ENCODE results near the gene TEKTIP1. TPM values are rescaled to one million over a fixed set of nuclear protein-coding genes. Genes with fewer than 3 reads are reported as not detected.
"Not testable (repeated sequence)": the region's sequence is repeated elsewhere in the genome, so short reads cannot be mapped to it uniquely, and the experiment has no call there.

The TEKTIP1 gene
- total and polyA plus RNA-seq, 9 donors = 0.49 to 5.2 (median 3.8) TPM

DNA sequence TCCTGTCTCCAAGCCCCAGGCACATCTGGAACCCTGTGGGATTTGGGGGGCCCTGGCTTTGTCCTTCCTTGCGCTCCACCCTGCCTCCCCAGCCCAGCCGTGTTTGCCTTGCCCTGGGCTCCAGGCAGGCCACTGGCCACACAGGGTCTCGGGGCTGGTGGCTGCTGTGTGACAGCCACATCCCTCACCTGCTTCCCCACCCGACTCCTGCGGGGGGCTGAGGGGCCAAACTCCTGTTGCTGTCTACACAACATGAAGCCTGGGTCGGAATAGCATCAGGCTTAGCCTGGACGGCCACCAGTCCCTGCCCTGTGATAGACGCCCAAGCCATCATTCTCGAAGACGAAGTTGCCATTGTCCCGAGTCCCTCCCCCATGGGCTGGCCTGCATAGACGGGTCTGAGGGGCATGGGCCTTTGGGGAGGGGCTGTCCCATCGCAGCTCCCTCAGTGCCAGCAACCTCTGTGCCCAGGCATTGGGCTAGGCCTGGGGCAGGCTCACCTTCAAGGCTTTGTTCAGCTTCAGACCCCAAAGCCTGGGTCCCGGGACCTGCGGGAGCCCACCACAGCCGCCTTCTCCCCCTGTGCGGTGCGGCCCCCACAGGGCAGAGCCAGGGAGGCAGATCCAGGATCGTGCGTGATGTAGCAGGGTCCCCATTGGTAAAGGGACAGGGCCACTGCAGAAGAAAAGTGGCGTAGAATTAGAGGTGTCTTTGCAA is 15.5 kb upstream of the TEKTIP1 start:
- Histone ChIP-seq H3K27ac (ENCODE audit: low read length) (no peak overlapping the region), H3K27me3 (ENCODE audit: control insufficient read depth, insufficient read depth, low read length) (no peaks in the 10 kb centered on the region), H3K9me3 (replicated peaks; ENCODE audit: control insufficient read depth, low read depth, low read length) (no peaks in the 10 kb centered on the region), H3K4me3 (ENCODE audit: low read length) (no peak overlapping the region), H3K4me1 (ENCODE audit: control insufficient read depth, insufficient read depth, low read length) (no peaks in the 10 kb centered on the region), H3K36me3 (ENCODE audit: control insufficient read depth, insufficient read depth, low read length) (peaks cover 82% of the 10 kb centered on the region)
- DNase-seq = no peak
- 89% methylated on average over 19 of the region's 21 CpGs for WGBS (ENCODE audit: insufficient coverage)

DNA sequence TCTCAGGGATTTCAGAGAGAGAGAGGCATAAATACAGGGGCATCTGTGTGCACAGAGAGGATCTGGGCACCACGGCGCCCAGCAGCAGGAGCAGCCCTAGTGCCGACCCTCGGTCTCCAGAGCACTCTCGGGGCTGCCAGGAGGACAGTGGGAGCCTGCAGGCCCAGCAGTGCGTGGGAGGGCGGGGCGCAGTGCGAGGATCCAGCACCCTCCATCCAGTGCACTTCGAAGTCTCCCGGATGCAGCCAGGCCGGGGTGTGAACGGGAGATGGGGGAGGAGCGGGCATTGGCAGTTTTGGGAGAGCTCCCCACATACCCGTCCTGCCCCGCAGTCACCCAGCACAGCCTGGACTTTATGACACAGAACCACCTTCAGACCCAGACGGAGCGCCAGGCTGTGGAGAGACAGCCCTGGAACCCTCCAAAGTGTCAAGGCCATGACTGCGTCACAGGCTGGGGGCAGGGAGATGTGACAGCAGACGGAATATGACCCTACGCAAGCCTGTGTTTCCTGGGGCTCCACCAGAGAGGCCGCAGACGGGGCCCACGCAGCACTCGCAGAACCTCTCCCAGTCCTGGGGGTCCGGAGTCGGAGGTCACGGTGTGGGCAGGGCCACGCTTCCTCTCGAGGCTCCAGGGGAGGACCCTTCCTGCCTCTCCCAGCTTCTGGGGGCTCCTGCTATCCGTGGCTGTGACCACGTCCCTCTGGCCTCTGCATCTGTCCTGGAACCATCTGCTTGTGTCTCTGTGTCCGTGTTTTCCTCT is 14.7 kb upstream of the TEKTIP1 start:
- 86% methylated on average over 24 of the region's 33 CpGs for WGBS (ENCODE audit: insufficient coverage)
- no peaks in the 10 kb centered on the region for H3K27me3 ChIP-seq (ENCODE audit: control insufficient read depth, insufficient read depth, low read length)
- H3K4me3 ChIP-seq (ENCODE audit: low read length) = no peak overlapping the region
- no peak overlapping the region for H3K27ac ChIP-seq (ENCODE audit: low read length)
- no peak for DNase-seq
- H3K9me3 ChIP-seq (replicated peaks; ENCODE audit: control insufficient read depth, low read depth, low read length) = no peaks in the 10 kb centered on the region
- no peaks in the 10 kb centered on the region for H3K4me1 ChIP-seq (ENCODE audit: control insufficient read depth, insufficient read depth, low read length)
- H3K36me3 ChIP-seq (ENCODE audit: control insufficient read depth, insufficient read depth, low read length) = peaks cover 75% of the 10 kb centered on the region

- H3K27me3 ChIP-seq (ENCODE audit: control insufficient read depth, insufficient read depth, low read length) = no peaks in the 10 kb centered on the region
- WGBS (ENCODE audit: insufficient coverage) = 93% methylated on average over 15 of the region's 20 CpGs
- no peaks in the 10 kb centered on the region for H3K4me1 ChIP-seq (ENCODE audit: control insufficient read depth, insufficient read depth, low read length)
- no peaks in the 10 kb centered on the region for H3K9me3 ChIP-seq (replicated peaks; ENCODE audit: control insufficient read depth, low read depth, low read length)
- peaks cover 68% of the 10 kb centered on the region for H3K36me3 ChIP-seq (ENCODE audit: control insufficient read depth, insufficient read depth, low read length)
- H3K27ac ChIP-seq (ENCODE audit: low read length) = no peak overlapping the region
- DNase-seq = no peak
- no peak overlapping the region for H3K4me3 ChIP-seq (ENCODE audit: low read length)
Observed at GRCh38 chr19:3524904-3525451, 14.0 kb upstream of the TEKTIP1 start.

DNA sequence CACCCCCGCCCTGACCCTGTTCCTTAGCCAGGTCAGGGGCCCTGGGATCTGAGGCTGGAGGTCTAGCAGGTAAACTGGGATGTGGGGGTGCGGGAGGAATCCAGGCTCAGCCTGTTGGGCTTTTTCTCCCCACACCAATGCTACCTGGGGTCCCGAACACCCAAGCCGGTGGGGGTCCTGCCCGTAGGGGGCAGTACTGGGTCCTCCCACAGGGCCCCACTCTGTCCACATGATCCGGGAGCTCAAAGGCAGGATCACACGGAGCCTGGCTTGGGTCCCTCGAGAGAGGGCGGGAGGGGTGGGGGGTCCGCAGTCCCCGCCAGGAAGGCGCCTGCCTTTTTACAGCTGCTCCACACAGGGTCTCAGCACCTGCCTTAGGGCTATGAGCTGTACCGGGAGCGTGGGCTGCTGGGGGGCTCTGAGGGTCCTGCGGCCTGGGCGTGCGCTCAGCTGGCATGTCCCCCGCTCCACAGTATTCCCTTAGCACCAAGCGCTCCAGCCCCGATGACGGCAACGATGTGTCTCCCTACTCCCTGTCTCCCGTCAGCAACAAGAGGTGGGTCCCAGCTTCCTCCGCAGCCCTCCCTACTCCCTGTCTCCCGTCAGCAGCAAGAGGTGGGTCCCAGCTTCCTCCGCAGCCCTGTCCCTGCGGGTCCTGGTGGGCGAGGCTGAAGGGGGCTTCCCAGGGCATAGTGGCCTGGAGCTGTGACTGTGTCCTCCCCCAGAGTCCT is 12.3 kb upstream of the TEKTIP1 start:
- no peak for DNase-seq
- Histone ChIP-seq H3K4me1 (ENCODE audit: control insufficient read depth, insufficient read depth, low read length) (no peaks in the 10 kb centered on the region), H3K36me3 (ENCODE audit: control insufficient read depth, insufficient read depth, low read length) (peaks cover 71% of the 10 kb centered on the region), H3K4me3 (ENCODE audit: low read length) (no peak overlapping the region), H3K9me3 (replicated peaks; ENCODE audit: control insufficient read depth, low read depth, low read length) (no peaks in the 10 kb centered on the region), H3K27ac (ENCODE audit: low read length) (no peak overlapping the region), H3K27me3 (ENCODE audit: control insufficient read depth, insufficient read depth, low read length) (no peaks in the 10 kb centered on the region)
- 95% methylated on average over 22 of the region's 28 CpGs for WGBS (ENCODE audit: insufficient coverage)

DNA sequence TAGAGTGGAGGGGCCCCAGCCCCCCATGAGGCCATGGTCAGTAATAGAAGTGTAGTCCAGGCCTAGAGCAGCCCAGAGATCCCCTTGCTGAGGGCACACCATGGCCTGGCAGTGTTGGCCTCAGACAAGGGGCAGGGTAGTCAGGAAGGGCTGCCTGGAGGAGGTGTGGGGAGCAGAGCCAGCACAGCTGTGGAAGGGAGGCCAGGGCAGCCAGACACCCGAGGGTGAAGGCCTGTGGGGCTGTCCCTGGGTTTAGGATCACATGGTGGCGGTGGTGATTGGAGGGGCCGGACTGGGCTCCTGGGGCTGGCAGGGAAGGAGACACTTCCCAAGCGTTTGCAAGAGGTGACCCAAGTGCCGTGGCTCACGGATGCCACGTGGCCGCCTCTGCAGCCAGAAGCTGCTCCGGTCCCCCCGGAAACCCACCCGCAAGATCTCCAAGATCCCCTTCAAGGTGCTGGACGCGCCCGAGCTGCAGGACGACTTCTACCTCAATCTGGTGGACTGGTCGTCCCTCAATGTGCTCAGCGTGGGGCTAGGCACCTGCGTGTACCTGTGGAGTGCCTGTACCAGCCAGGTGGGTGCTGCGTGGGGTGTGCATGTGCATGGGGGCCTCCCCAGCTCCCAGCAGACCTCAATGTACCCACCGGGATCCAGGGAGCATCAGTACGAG is 11.6 kb upstream of the TEKTIP1 start:
- no peaks in the 10 kb centered on the region for H3K4me1 ChIP-seq (ENCODE audit: control insufficient read depth, insufficient read depth, low read length)
- no peaks in the 10 kb centered on the region for H3K27me3 ChIP-seq (ENCODE audit: control insufficient read depth, insufficient read depth, low read length)
- peaks cover 71% of the 10 kb centered on the region for H3K36me3 ChIP-seq (ENCODE audit: control insufficient read depth, insufficient read depth, low read length)
- H3K27ac ChIP-seq (ENCODE audit: low read length) = no peak overlapping the region
- WGBS (ENCODE audit: insufficient coverage) = 98% methylated on average over 19 of the region's 21 CpGs
- H3K9me3 ChIP-seq (replicated peaks; ENCODE audit: control insufficient read depth, low read depth, low read length) = no peaks in the 10 kb centered on the region
- DNase-seq = no peak
- H3K4me3 ChIP-seq (ENCODE audit: low read length) = no peak overlapping the region

GRCh38 chr19:3528080-3528479 is 10.9 kb upstream of the TEKTIP1 start:
- Histone ChIP-seq H3K27ac (ENCODE audit: low read length) (no peak overlapping the region), H3K27me3 (ENCODE audit: control insufficient read depth, insufficient read depth, low read length) (no peaks in the 10 kb centered on the region), H3K4me1 (ENCODE audit: control insufficient read depth, insufficient read depth, low read length) (no peaks in the 10 kb centered on the region), H3K9me3 (replicated peaks; ENCODE audit: control insufficient read depth, low read depth, low read length) (no peaks in the 10 kb centered on the region), H3K4me3 (ENCODE audit: low read length) (no peak overlapping the region), H3K36me3 (ENCODE audit: control insufficient read depth, insufficient read depth, low read length) (peaks cover 73% of the 10 kb centered on the region)
- no peak for DNase-seq
- 97% methylated on average over 9 of the region's 14 CpGs for WGBS (ENCODE audit: insufficient coverage)

- Histone ChIP-seq H3K27me3 (ENCODE audit: control insufficient read depth, insufficient read depth, low read length) (no peaks in the 10 kb centered on the region), H3K36me3 (ENCODE audit: control insufficient read depth, insufficient read depth, low read length) (peaks cover 72% of the 10 kb centered on the region), H3K4me3 (ENCODE audit: low read length) (no peak overlapping the region), H3K9me3 (replicated peaks; ENCODE audit: control insufficient read depth, low read depth, low read length) (no peaks in the 10 kb centered on the region), H3K27ac (ENCODE audit: low read length) (no peak overlapping the region), H3K4me1 (ENCODE audit: control insufficient read depth, insufficient read depth, low read length) (no peaks in the 10 kb centered on the region)
- no peak for DNase-seq
- WGBS (ENCODE audit: insufficient coverage) = 96% methylated on average over 19 of the region's 20 CpGs
Observed at GRCh38 chr19:3528539-3529211, 10.3 kb upstream of the TEKTIP1 start.

- WGBS (ENCODE audit: insufficient coverage) = over 99% methylated on average over 7 of the region's 7 CpGs
- peaks cover 72% of the 10 kb centered on the region for H3K36me3 ChIP-seq (ENCODE audit: control insufficient read depth, insufficient read depth, low read length)
- H3K27ac ChIP-seq (ENCODE audit: low read length); H3K9me3 ChIP-seq (replicated peaks; ENCODE audit: control insufficient read depth, low read depth, low read length); H3K27me3 ChIP-seq (ENCODE audit: control insufficient read depth, insufficient read depth, low read length); DNase-seq; H3K4me1 ChIP-seq (ENCODE audit: control insufficient read depth, insufficient read depth, low read length); H3K4me3 ChIP-seq (ENCODE audit: low read length): not testable (repeated sequence)
Observed at GRCh38 chr19:3529299-3529698, 9.7 kb upstream of the TEKTIP1 start.

- H3K4me1 ChIP-seq (ENCODE audit: control insufficient read depth, insufficient read depth, low read length) = no peaks in the 10 kb centered on the region
- no peaks in the 10 kb centered on the region for H3K27me3 ChIP-seq (ENCODE audit: control insufficient read depth, insufficient read depth, low read length)
- 96% methylated on average over 12 of the region's 12 CpGs for WGBS (ENCODE audit: insufficient coverage)
- no peak overlapping the region for H3K4me3 ChIP-seq (ENCODE audit: low read length)
- peaks cover 75% of the 10 kb centered on the region for H3K36me3 ChIP-seq (ENCODE audit: control insufficient read depth, insufficient read depth, low read length)
- H3K9me3 ChIP-seq (replicated peaks; ENCODE audit: control insufficient read depth, low read depth, low read length) = no peaks in the 10 kb centered on the region
- H3K27ac ChIP-seq (ENCODE audit: low read length) = no peak overlapping the region
- DNase-seq = no peak
Observed at GRCh38 chr19:3530389-3530788, 8.6 kb upstream of the TEKTIP1 start.
